ENCODE data around the gene RPL13.

DNA sequence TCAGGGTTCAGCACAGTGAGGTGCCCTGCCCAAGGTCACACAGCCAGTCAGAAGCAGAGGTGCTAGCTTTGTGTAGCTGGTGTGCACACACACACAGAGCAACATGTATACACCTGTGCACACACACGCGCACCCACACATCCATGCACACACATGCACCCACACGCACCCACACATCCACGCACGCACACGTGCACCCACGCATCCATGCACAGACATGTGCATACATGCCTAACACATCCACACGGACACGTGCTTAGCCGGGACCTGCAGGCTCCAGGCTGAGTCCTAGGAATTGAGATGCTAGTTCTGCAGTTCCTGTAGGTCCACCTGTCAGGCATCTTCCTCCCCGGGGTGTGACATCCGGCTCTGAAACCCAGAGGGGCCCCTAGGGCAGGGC is 39.9 kb downstream of the RPL13 start:
- TF ChIP-seq, protein P1, sequence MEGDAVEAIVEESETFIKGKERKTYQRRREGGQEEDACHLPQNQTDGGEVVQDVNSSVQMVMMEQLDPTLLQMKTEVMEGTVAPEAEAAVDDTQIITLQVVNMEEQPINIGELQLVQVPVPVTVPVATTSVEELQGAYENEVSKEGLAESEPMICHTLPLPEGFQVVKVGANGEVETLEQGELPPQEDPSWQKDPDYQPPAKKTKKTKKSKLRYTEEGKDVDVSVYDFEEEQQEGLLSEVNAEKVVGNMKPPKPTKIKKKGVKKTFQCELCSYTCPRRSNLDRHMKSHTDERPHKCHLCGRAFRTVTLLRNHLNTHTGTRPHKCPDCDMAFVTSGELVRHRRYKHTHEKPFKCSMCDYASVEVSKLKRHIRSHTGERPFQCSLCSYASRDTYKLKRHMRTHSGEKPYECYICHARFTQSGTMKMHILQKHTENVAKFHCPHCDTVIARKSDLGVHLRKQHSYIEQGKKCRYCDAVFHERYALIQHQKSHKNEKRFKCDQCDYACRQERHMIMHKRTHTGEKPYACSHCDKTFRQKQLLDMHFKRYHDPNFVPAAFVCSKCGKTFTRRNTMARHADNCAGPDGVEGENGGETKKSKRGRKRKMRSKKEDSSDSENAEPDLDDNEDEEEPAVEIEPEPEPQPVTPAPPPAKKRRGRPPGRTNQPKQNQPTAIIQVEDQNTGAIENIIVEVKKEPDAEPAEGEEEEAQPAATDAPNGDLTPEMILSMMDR (IDR thresholded peaks at IDR 0.05; ENCODE audit: low read depth, low read length, poor library complexity, severe bottlenecking) = no peak
- TF ChIP-seq EZH2phosphoT487 (IDR thresholded peaks at IDR 0.05; ENCODE audit: borderline replicate concordance, low read length) = no peak
